ENCODE results near the gene CHMP4B.

- TF ChIP-seq EZH2 (IDR thresholded peaks at IDR 0.05; ENCODE audit: borderline replicate concordance, insufficient read depth, low read depth, low read length, poor library complexity, severe bottlenecking) (no peak), CTCF (IDR thresholded peaks at IDR 0.05) (no peak)
Observed at GRCh38 chr20:33880396-33880795, 69.2 kb downstream of the CHMP4B start.

All from B cell (primary cell).